Activated T-cell treated with anti-CD3 and anti-CD28 coated beads for 1 hour (primary cell): ENCODE measurements around the gene LGALS3BP.
A peak's percentile ranks its signal among the peaks of the same experiment; 100 is the strongest.

Experiments
- DNase-seq: peaks from one replicate; pipeline ENCODE4 v3.0.0-alpha.2; 2020; ENCODE audit warnings: low read depth

LGALS3BP gene

DNA sequence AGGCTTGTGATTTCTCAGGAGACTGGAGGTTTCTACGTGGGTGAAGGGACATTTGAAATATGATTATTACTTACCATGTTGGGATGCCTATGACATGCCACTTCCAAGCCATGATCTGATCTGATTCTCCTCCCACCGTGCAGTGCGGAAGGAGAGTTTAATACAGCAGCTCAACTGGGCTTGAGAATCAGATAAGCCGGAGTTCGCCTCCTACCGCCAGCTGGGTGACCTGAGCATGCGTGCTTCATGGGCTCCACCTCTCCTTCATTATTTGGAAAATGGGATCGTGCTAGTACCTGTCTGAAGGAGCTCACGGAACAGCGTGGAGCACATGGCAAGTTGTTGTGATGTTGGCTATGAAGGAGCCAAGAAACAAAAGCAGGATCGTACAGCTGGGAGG lies 42.2 kb downstream of the LGALS3BP start:
- no peak for DNase-seq

- no peak for DNase-seq
Observed at GRCh38 chr17:78935419-78936323, 44.1 kb downstream of the LGALS3BP start.

GRCh38 chr17:78934681-78935418 lies 44.9 kb downstream of the LGALS3BP start:
- DNase-seq, result no peak

DNA sequence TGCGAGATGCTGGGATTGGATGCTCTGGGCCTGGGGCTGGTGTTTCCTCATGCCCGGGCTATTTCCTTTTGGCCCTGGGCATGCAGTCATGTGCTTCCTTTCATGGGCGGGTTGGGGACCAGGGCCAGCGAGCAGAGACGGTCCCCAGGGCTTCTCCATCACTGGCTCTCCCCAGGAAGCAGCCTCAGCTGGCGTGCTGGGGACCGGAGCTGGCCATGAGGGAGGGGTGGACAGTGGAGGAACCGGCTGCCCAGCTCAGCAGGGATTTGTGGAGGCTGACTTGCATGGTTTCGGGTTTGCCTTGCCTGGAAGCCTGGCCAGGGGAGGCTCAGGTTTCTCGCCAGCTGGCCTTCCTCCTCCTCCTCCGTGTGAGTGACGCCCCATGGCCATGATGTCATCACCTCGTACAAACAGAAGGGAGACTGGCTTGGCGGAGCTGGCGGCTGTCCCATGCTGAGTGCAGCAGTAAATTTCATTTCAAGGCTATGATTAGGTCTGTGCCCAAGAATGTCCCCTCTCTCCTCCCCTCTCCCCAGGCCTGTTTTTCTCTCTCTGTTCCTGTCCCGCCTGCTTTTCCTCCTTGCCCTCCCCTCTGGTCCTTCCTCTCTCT lies 45.7 kb downstream of the LGALS3BP start:
- no peak for DNase-seq

DNA sequence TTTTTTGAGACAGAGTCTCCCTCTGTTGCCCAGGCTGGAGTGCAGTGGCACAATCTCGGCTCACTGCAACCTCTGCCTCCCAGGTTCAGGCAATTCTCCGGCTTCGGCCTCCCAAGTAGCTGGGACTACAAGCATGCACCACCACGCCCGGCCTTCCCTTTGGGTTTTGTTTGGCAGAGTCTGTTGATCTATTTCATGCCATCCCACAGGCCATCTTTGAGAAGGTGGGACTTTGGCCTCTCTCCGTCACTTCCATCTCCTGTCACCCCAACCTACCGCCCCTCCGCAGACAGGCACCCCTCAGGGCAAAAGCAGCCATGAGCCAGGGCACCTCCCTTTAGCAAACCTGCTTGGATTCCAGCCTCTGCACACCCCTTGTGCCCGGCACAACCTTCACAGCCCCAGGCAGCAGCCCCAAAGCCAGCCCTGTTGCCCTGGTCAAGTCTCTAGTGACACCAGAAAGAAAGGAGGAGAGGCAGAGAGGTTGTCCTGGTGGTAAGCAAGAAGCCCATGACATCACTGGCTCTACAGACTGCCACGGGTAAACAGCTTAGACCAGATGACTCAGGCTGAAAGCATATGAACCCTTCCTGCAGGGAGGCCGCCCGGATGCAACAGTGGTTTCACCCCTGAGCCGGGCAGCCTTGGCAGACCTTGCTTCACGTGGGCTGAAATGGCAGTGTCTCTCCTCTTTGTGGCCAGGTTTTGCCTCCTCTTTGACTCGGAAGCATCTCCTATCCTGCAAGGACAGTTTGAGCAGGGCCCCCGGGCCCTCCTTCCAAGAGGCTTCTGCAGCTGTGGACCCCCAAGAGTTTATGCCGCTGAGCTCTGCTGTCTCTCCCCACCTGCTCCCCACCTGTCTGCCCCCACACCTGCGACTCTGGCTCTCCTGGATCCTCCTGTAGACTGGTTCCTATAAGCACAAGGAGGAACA lies 46.4 kb downstream of the LGALS3BP start:
- DNase-seq, result no peak

- no peak for DNase-seq
Observed at GRCh38 chr17:78929908-78930775, 49.6 kb downstream of the LGALS3BP start.

DNA sequence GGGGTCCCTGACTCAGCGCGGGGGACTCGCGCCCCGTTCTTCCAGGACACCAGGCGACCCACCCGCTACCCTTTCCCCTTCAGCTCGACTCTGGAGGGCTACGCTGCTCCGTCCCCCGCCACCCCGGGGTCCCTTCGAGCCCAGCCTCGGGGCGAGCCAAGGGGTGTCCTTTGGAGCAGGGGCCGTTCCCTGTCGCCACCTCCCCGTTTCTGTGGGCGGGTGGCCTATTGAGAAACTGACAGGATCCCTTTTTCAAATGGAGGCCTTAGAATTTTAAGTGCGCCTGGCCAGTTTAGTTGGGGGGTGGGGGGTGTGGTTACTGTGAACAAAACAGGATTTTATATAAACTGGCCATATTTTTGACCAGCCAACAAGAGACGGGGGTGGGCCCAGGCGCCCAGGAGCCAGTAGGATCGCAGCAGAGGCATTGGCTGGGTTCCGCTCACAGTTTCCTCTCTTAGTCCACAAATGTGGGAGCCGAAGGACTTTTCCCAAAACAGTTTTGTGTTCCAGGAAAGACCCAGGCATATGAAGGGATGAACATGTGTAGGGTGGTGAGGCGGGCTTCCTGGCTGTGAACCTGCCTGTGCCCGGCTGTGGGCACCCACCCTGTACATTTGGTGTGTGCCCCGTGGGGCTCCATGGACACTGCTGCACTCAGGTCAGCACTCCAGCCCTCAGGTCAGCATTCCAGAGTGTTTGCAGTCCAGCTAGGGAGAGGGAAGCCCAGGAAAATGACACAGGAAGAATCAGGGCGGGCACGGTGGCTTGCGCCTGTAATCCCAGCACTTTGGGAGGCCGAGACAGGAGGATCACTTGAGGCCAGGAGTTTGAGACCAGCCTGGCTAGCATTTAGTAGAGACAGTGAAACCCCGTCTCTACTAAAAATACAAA lies 53.8 kb downstream of the LGALS3BP start:
- no peak for DNase-seq

DNA sequence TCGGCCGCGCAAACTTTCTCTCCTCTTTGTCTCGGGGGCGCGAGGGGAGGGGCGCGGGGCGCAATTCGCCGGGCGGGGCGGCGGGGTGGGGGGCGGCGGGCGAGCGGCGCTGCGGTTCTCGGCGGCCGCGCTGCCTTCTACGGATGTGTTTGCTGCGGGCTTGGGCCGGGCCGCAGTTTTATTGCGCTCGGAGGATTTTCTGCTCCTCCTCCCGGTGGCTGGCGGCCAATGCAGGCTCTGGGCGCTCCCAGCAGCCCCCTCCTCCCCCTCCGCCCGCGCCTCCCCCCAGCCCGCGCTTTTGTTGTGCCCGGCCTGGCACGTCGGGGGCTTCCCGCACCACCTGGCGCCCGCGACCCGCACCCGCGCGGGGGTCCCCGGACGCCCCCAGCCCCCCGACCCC lies 54.5 kb downstream of the LGALS3BP start, which contains the start of gene TIMP2:
TIMP2 (minus strand) TSS at position 154 of the 400 bp plus-strand sequence. CDS start 299 bp downstream, outside the sequence.
- peak; percentile 61 for DNase-seq

DNA sequence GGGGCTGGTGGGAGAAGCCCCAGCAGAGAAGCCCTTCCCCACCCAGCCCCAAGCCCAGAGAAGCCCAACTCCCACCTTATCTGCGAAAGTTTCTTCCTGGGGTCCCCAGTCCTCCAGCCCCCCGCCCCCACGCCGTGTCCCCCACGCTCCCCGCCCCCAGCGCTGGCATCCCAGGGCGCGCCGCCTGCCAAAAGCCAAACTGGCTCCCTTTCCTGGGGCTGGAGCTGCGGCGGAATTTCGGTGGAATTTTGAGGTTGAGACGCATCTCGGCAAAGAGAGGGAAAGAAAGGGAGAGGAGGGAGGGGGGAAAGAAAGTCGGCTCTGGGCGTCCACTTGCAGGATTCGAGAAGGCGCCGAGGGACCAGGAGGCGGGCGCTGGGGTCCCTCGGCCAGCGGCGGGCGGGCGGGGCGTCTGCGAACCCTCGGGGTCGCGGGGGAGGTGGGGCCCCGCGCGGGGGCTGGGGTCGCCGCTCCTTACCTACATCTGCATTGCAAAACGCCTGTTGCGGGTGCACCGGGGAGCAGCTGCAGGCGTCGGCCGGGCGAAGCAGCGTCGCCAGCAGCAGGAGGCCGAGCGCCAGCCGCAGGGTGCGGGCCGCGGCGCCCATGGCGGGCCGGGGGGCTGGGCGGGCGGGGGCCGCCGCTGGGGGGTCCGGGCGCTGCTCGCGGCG lies 55.1 kb downstream of the LGALS3BP start:
- DNase-seq, result no peak

GRCh38 chr17:78923660-78924453 lies 55.9 kb downstream of the LGALS3BP start:
- DNase-seq, result peak; percentile 47

GRCh38 chr17:78922816-78923498 lies 56.8 kb downstream of the LGALS3BP start:
- DNase-seq, result no peak

- DNase-seq, result no peak
Observed at GRCh38 chr17:78921437-78921971, 58.2 kb downstream of the LGALS3BP start.
